H9 (cell line): ENCODE measurements around the gene CDK6. TPM values are rescaled to one million over a fixed set of nuclear protein-coding genes. Genes with fewer than 3 reads are reported as not detected.

Experiments
- DNase-seq: peaks from one replicate; pipeline ENCODE4 v3.0.0-alpha.2; 2017
- H2AFZ ChIP-seq: one replicate; pipeline ENCODE4 v1.6.1; 2013; ENCODE audit warnings: mild to moderate bottlenecking, low read length, control low read depth, moderate library complexity
- H2AK5ac ChIP-seq: 2 replicates; pipeline ENCODE4 v1.6.1; 2013; ENCODE audit warnings: low read length, control low read depth, mixed read lengths; ENCODE audit not compliant: insufficient read length
- H2BK120ac ChIP-seq: one replicate; pipeline ENCODE4 v1.6.1; 2013; ENCODE audit warnings: low read depth, mild to moderate bottlenecking, low read length, control low read depth, inconsistent platforms; ENCODE audit not compliant: poor library complexity, severe bottlenecking
- H2BK12ac ChIP-seq: 2 replicates; pipeline ENCODE4 v1.6.1; 2013; ENCODE audit warnings: low read length, control low read depth, mixed read lengths, low read depth; ENCODE audit not compliant: insufficient read length
- H2BK15ac ChIP-seq: 2 replicates; pipeline ENCODE4 v1.6.1; 2013; ENCODE audit warnings: low read depth, low read length, control low read depth
- H2BK20ac ChIP-seq: one replicate; pipeline ENCODE4 v1.6.1; 2013; ENCODE audit warnings: low read depth, mild to moderate bottlenecking, low read length, control low read depth, inconsistent platforms; ENCODE audit not compliant: poor library complexity, severe bottlenecking
- H2BK5ac ChIP-seq: 2 replicates; pipeline ENCODE4 v1.6.1; 2013; ENCODE audit warnings: low read length, control low read depth, mixed read lengths; ENCODE audit not compliant: insufficient read length
- H3K14ac ChIP-seq: 2 replicates; pipeline ENCODE4 v1.6.1; 2013; ENCODE audit warnings: low read length, control low read depth; ENCODE audit not compliant: insufficient read depth
- H3K18ac ChIP-seq: 2 replicates; pipeline ENCODE4 v1.6.1; 2013; ENCODE audit warnings: low read depth, mild to moderate bottlenecking, mixed read lengths, low read length, control low read depth; ENCODE audit not compliant: insufficient read length
- H3K23ac ChIP-seq: 2 replicates; pipeline ENCODE4 v1.6.1; 2013; ENCODE audit warnings: low read length, control low read depth, mixed read lengths, low read depth; ENCODE audit not compliant: insufficient read length
- H3K23me2 ChIP-seq: 2 replicates; pipeline ENCODE4 v1.6.1; 2013; ENCODE audit warnings: low read depth, mild to moderate bottlenecking, mixed read lengths, low read length, control low read depth; ENCODE audit not compliant: insufficient read length, poor library complexity, severe bottlenecking
- H3K27ac ChIP-seq: 2 replicates; pipeline ENCODE4 v1.5.1; 2013; ENCODE audit warnings: low read length, control low read depth, mixed read lengths, low read depth; ENCODE audit not compliant: insufficient read length
- H3K27me3 ChIP-seq: 2 replicates; pipeline ENCODE4 v1.6.1; 2013; ENCODE audit warnings: low read length, control low read depth, inconsistent platforms; ENCODE audit not compliant: insufficient read depth
- H3K4ac ChIP-seq: 2 replicates; pipeline ENCODE4 v1.6.1; 2013; ENCODE audit warnings: low read depth, mild to moderate bottlenecking, control low read depth, inconsistent platforms, low read length, moderate library complexity
- H3K4me1 ChIP-seq: 2 replicates; pipeline ENCODE4 v1.6.1; 2013; ENCODE audit warnings: low read length, control low read depth, inconsistent platforms; ENCODE audit not compliant: insufficient read depth
- H3K4me2 ChIP-seq: 2 replicates; pipeline ENCODE4 v1.6.1; 2013; ENCODE audit warnings: low read length, control low read depth, mixed read lengths; ENCODE audit not compliant: insufficient read length, insufficient read depth
- H3K56ac ChIP-seq: 2 replicates; pipeline ENCODE4 v1.6.1; 2013; ENCODE audit warnings: low read depth, mild to moderate bottlenecking, mixed read lengths, low read length, control low read depth; ENCODE audit not compliant: insufficient read length
- H3K79me1 ChIP-seq: 2 replicates; pipeline ENCODE4 v1.6.1; 2013; ENCODE audit warnings: low read depth, mild to moderate bottlenecking, moderate library complexity, low read length, control low read depth, inconsistent platforms; ENCODE audit not compliant: insufficient read depth, poor library complexity, severe bottlenecking
- H3K79me2 ChIP-seq: 2 replicates; pipeline ENCODE4 v1.6.1; 2013; ENCODE audit warnings: low read length, control low read depth, inconsistent platforms; ENCODE audit not compliant: insufficient read depth
- H3K9ac ChIP-seq: 2 replicates; pipeline ENCODE4 v1.6.1; 2013; ENCODE audit warnings: low read length, control low read depth, mixed read lengths; ENCODE audit not compliant: insufficient read length; ENCODE audit errors: extremely low read depth
- H3K9me3 ChIP-seq: one replicate; pipeline ENCODE4 v1.6.1; 2013; ENCODE audit warnings: low read depth, low read length, inconsistent platforms; ENCODE audit not compliant: control insufficient read depth
- H3T11ph ChIP-seq: one replicate; pipeline ENCODE4 v1.6.1; 2013; ENCODE audit warnings: mild to moderate bottlenecking, low read length, control low read depth, inconsistent platforms
- H4K20me1 ChIP-seq: one replicate; pipeline ENCODE4 v1.6.1; 2013; ENCODE audit not compliant: control insufficient read depth, insufficient read length, insufficient read depth
- H4K5ac ChIP-seq: 2 replicates; pipeline ENCODE4 v1.6.1; 2013; ENCODE audit warnings: low read depth, mild to moderate bottlenecking, mixed read lengths, low read length, control low read depth; ENCODE audit not compliant: insufficient read length
- H4K8ac ChIP-seq: replicated peaks from 2 replicates; pipeline ENCODE4 v1.6.1; 2013; ENCODE audit warnings: low read length, control low read depth, mixed read lengths, low read depth; ENCODE audit not compliant: insufficient read length
- H4K91ac ChIP-seq: 2 replicates; pipeline ENCODE4 v1.6.1; 2013; ENCODE audit warnings: low read depth, mild to moderate bottlenecking, moderate library complexity, mixed read lengths, low read length, control low read depth; ENCODE audit not compliant: insufficient read length
- H3K27ac Mint-ChIP-seq, 3 experiments: 2 replicates in 2 of 3; 3 replicates in 1 of 3; pipeline ENCODE4 v1.8.0; 2020 to 2021; ENCODE audit warnings: mixed read lengths in 3 of 3, mild to moderate bottlenecking in 1 of 3, moderate library complexity in 1 of 3
- H3K27me3 Mint-ChIP-seq: 2 replicates; pipeline ENCODE4 v1.8.0; 2021; ENCODE audit warnings: low read depth, mild to moderate bottlenecking, moderate library complexity, mixed read lengths
- H3K36me3 Mint-ChIP-seq, 3 experiments: 2 replicates in 2 of 3; 3 replicates in 1 of 3; pipeline ENCODE4 v1.8.0; 2020 to 2021; ENCODE audit warnings: low read depth in 3 of 3, mixed read lengths in 3 of 3; ENCODE audit not compliant: insufficient read depth in 1 of 3
- H3K4me1 Mint-ChIP-seq, 2 experiments: 2 replicates each; pipeline ENCODE4 v1.8.0; 2020; ENCODE audit warnings: mixed read lengths in 2 of 2
- H3K4me3 Mint-ChIP-seq, 2 experiments: 2 replicates in 1 of 2; 3 replicates in 1 of 2; pipeline ENCODE4 v1.8.0; 2020 to 2021; ENCODE audit warnings: mild to moderate bottlenecking in 2 of 2, mixed read lengths in 2 of 2, moderate library complexity in 1 of 2
- H3K9me3 Mint-ChIP-seq, 2 experiments: 2 replicates in 1 of 2; 3 replicates in 1 of 2; pipeline ENCODE4 v1.8.0; 2020; ENCODE audit warnings: mild to moderate bottlenecking in 2 of 2, mixed read lengths in 2 of 2, moderate library complexity in 1 of 2
- WGBS: extraction: QIAGEN DNeasy Blood & Tissue Kit; methylation state at CpG from one replicate; pipeline ENCODE4 v1.1.7; 2013; ENCODE audit warnings: missing lambda C conversion rate, low lambda C conversion rate, mixed read lengths; ENCODE audit not compliant: insufficient read length; ENCODE audit errors: extremely low coverage; 5-methylcytosine and 5-hydroxymethylcytosine counted together
- total RNA-seq: library from RNA; stranded (reverse); gene quantifications from 2 replicates; pipeline ENCODE4 v1.2.1, GENCODE V29; 2021
- TF ChIP-seq, protein P1 (sequence below): fragments of 200-600 bp; sonication (generic); conservative IDR thresholded peaks from 3 replicates; pipeline ENCODE4 v1.8.0; 2021; ENCODE audit warnings: antibody characterized with exemption, mild to moderate bottlenecking

CDK6 gene
- total RNA-seq, 1 experiment from 2014 or later, result 30.0 TPM

DNA sequence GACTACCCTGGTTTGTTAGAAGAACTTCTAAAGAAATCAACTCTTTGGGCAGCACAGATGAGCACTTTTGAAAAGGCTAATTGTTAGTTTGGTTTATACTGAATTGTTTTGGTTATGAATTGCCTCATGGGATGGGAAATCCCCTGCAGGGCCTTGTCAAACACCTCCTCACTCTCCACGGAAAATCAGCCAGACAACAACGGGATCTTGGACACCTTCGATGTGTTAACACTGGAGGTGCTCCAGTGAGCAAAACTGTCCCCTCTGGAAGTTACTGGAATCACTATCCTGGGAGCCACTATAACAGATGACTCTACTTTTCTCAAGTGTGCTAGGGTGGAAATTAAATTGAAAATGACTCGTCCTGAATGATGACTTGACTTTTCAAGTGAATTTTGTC, 38.7 kb downstream of the CDK6 start:
- H2BK5ac ChIP-seq, result no peak overlapping the region
- no peak overlapping the region for H3K23ac ChIP-seq
- no peak overlapping the region for H3K18ac ChIP-seq
- H2AK5ac ChIP-seq, result no peak overlapping the region
- Mint-ChIP-seq H3K9me3 (no peaks in the 10 kb centered on the region), H3K36me3 (no peaks in the 10 kb centered on the region; a peak in 2 of 7 replicates), H3K27me3 (no peaks in the 10 kb centered on the region), H3K4me1 (peaks cover 5 to 10% of the 10 kb centered on the region in 2 experiments), H3K27ac (no peak overlapping the region), H3K4me3 (no peak overlapping the region)
- no peak overlapping the region for H2BK12ac ChIP-seq
- H2BK120ac ChIP-seq, result no peak overlapping the region
- no peak overlapping the region for H3T11ph ChIP-seq
- H4K20me1 ChIP-seq, result no peaks in the 10 kb centered on the region
- no peak overlapping the region for H4K8ac ChIP-seq
- no peaks in the 10 kb centered on the region for H3K9me3 ChIP-seq
- H3K4me1 ChIP-seq, result no peaks in the 10 kb centered on the region
- H3K23me2 ChIP-seq, result no peaks in the 10 kb centered on the region
- no peaks in the 10 kb centered on the region for H3K27me3 ChIP-seq
- no peak overlapping the region for H2BK15ac ChIP-seq
- no CpG with 5 or more reads among the region's 4 CpGs for WGBS
- H3K79me1 ChIP-seq, result no peaks in the 10 kb centered on the region
- no peak overlapping the region for H3K56ac ChIP-seq
- no peak overlapping the region for H4K5ac ChIP-seq
- H3K4ac ChIP-seq, result no peak overlapping the region
- H3K14ac ChIP-seq, result no peak overlapping the region
- no peak overlapping the region for H2BK20ac ChIP-seq
- TF ChIP-seq, protein P1, sequence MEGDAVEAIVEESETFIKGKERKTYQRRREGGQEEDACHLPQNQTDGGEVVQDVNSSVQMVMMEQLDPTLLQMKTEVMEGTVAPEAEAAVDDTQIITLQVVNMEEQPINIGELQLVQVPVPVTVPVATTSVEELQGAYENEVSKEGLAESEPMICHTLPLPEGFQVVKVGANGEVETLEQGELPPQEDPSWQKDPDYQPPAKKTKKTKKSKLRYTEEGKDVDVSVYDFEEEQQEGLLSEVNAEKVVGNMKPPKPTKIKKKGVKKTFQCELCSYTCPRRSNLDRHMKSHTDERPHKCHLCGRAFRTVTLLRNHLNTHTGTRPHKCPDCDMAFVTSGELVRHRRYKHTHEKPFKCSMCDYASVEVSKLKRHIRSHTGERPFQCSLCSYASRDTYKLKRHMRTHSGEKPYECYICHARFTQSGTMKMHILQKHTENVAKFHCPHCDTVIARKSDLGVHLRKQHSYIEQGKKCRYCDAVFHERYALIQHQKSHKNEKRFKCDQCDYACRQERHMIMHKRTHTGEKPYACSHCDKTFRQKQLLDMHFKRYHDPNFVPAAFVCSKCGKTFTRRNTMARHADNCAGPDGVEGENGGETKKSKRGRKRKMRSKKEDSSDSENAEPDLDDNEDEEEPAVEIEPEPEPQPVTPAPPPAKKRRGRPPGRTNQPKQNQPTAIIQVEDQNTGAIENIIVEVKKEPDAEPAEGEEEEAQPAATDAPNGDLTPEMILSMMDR, result 0 out of 3 replicates have a peak, but pooled peaks have one; percentile 13
- H3K9ac ChIP-seq, result no peak overlapping the region
- no peak overlapping the region for H3K27ac ChIP-seq
- H4K91ac ChIP-seq, result no peak overlapping the region
- H3K4me2 ChIP-seq, result no peak overlapping the region
- H2AFZ ChIP-seq, result no peak overlapping the region
- H3K79me2 ChIP-seq, result no peaks in the 10 kb centered on the region
- DNase-seq, result no peak
